Measurements from ENCODE around the gene OLA1.

Gene OLA1

DNA sequence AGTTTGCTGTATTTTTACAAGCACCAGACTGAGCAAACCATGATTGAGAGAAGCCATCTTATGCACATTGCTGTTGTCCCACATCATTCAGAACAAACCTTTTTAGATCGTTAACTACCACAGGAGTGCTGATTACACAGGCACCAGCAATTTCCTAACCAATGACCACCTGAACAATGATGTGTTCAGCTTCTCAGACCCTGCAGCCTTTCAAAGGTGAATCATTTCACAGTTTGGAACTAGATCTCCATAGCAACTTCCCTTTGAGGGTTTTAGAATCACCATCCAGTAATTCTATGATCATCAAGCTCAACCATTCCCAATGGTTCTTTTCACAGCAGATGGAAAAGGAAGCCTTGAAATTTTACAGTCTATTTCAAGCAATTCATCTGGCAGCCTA lies 71.4 kb downstream of the OLA1 start:
- peak; percentile 76 for DNase-seq

DNA sequence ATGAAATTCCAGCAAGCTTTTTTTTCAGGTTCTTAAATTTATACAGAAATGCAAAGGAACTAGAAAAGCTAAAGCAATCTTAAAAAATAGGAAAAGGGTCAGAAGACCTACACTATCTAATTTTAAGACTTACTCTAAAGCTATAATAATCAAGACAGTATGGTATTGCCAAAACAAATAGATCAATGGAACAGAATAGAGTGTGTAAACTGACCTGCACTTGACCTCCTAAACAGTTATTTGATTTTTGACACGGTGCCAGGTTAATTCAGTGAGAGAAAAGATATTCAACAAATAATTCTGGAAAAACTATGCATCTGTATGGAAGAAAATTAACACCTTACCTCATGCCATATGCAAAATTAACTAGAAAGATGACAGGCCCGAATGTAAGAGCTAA lies 73.6 kb downstream of the OLA1 start:
- DNase-seq: no peak

- DNase-seq: no peak
These were observed 75.5 kb downstream of the OLA1 start for GRCh38 chr2:174172802-174173355.

DNA sequence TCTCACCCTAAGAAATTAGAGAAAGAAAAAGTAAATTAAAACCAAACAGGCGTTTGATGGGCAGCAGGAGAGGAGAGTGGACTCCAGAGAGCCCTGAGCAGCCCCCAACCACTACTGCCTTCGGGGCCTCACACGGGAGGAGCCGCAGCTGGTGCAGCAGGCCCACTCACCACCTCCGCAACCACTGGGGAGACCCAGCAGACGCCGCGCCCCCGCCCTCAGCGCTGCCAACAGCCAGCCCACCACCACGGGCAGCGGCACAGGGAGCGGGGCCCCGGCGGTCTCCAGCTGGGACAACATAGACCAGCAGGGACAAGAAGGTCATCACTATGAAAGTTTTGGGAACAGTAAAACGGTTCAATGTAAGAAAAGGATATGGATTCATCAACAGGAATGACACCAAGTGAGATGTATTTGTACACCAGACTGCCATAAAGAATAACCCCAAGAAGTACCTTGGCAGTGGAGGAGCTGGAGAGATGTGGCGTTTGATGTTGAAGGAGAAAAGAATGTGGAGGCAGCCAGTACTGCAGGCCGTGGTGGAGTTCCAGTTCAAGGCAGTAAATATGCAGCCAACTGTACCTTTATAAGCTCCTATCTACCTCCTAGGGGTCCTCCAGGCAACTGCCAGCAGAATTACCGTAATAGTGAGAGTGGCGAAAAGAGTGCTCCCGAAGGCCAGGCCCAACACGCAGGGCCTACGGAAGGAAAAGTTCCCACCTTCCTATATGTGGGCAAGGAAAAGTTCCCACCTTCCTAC lies 76.5 kb downstream of the OLA1 start:
- no peak for DNase-seq

DNA sequence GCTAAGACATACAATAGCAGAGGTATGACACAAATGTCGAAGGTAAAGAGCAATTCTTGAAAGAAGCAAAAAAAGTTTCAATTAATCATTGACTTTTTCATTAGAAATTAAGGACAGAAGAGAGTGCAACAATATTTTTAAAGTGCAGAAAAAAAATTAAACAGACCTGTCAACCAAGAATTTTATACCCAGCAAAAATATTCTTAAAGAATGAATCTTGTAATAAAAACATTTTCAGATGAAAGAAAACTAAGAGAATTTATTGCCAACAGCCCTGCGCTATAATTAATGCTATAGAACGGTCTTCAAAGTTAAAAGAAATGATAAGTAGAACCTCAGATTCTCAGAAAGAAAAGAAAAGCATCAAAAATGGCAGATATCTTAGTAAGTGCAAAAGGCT lies 79.0 kb downstream of the OLA1 start:
- no peak for DNase-seq

DNA sequence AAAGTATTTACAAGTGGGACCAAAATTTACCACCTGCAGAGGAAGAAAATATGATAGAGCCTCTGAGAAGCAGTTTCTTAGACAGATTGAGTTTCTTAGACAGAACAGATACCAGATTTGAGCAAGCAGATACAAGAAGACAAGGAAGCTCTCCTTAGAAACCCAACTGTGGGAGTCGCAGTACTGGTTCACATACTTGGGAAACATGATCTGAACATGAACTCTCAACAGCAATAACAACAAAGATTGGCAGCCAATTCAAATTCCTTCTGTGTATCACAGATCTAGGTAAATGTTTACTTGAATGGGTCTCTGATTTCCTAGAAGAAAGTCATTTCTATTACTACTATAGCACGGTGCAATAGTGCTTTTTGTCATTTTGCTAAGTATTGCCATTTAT lies 82.1 kb downstream of the OLA1 start:
- DNase-seq: no peak

GRCh38 chr2:174161490-174161889 lies 86.8 kb downstream of the OLA1 start:
- no peak for DNase-seq

DNA sequence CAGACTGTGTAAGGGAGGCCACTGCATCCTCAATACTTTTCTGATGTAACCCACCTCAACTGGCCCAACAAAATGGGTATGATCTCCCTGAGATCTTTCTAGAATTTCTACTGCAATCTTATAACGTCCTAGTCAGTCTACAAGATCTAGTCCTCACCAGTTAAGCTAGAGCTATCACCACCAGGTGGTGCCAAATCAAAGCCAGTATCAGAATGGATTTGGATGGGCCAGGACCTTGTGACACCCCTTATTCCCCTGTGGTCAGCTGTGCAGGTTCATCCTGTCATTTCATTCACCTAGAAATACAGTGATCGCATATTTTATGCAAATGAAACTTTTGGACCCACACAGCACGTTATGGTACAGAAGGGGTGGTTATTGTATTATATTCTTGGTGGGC lies 90.3 kb downstream of the OLA1 start:
- peak; percentile 49 for DNase-seq

GRCh38 chr2:174157053-174157452 lies 91.3 kb downstream of the OLA1 start:
- no peak for DNase-seq

DNA sequence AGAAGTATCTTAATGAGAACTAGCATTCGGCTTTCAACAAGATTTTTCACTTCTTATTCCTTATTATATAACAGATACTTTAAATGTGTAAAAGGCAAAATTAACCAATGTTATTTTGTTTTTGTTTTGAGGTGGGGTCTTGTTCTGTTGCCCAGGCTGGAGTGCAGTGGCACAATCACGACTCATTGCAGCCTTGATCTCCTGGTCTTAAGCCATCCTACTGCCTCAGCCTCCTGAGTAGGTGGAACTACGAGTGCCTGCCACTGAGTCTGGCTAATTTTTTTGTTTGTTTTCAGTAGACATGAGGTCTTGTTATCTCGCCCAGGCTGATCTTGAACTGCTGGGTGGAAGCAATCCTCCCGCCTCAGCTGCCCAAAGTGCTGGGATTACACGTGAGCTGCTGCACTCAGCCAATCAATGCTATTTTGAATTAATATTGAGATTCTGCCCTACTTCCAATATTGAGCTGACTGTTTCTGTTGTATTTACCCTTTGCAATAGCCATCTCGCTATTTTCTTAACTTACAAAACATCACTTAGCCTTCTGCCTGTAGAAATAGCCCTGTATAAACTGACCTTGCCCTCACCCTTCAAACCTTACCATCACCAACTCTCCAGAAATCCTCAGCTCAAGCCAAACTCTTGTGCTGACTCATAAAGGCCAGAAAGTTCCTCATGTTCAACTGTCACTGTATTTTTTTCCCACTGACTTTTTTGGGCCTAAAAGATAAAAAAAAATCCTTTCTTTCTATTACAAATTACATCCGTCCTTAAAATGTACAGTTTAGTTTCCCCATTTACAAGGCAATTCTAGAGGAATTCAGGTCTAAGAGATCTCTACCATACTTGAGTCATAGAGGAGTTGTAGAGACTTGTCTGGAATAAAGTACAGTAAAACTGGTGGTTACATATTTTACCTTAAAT lies 94.3 kb downstream of the OLA1 start:
- no peak for DNase-seq

GRCh38 chr2:174149530-174149929 lies 98.8 kb downstream of the OLA1 start:
- DNase-seq: no peak

GRCh38 chr2:174148833-174149232 lies 99.5 kb downstream of the OLA1 start:
- no peak for DNase-seq

DNA sequence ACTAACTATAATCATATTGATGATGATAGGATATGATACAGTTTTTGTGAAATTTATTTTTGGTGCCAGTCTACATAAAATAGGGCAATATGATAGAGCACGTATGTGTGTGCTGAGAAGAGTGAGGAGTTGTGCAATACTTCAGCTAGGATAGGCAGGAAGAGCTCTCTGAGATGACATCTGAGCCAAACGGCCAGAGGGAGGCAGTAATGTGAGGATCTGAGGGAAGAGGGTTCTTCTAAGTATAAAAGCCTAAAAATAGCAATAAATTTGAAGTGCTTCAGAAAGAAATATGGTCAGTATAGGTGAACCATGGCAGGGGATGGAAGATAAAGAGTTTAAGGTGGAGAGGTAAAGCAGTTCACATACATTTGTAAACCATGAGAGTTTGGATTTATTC lies 102.5 kb downstream of the OLA1 start:
- no peak for DNase-seq

DNA sequence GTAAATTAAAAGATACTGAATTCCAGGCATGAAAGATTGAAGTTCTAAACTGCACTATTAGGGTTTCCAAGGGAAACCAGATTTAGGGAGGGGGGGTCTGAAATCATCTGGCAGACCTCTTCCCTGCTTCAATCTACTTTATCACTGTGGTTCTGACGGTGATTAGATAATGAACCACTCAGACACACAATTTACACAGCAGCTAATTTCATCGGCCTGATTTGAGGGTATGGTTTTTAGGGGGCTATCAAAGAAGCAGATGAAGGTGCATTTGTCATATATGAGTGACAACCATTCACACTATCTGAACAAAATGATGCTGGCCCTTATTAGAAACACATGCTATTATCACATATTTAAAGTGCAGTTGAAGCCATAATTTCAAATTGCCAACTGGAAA lies 106.0 kb downstream of the OLA1 start:
- DNase-seq: peak; percentile 67

- DNase-seq: no peak
These were observed 110.2 kb downstream of the OLA1 start for GRCh38 chr2:174138161-174138560.

DNA sequence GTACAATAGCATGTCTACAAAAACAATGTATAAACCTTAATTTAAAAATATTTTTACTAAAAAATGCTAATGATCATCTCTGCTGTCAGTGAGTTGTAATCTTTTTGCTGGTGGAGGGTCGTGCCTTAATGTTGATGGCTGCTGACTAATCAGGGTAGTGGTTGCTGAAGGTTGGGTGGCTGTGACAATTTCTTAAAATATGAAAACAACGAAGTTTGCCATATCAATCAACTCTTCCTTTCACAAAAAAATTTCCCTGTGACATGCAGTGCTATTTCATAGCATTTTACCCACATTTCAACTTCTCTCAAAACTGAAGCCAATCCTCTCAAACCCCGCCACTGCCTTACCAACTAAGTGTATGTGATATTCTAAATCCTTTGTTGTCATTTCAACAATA lies 112.4 kb downstream of the OLA1 start:
- no peak for DNase-seq

- DNase-seq: peak; percentile 92
These were observed 123.2 kb downstream of the OLA1 start for GRCh38 chr2:174125090-174125489.

- peak; percentile 95 for DNase-seq
These were observed 124.2 kb downstream of the OLA1 start for GRCh38 chr2:174124181-174124580.

- DNase-seq: no peak
These were observed 126.1 kb downstream of the OLA1 start for GRCh38 chr2:174122185-174122584.

- peak; percentile 79 for DNase-seq
These were observed 126.7 kb downstream of the OLA1 start for GRCh38 chr2:174121612-174122011.

DNA sequence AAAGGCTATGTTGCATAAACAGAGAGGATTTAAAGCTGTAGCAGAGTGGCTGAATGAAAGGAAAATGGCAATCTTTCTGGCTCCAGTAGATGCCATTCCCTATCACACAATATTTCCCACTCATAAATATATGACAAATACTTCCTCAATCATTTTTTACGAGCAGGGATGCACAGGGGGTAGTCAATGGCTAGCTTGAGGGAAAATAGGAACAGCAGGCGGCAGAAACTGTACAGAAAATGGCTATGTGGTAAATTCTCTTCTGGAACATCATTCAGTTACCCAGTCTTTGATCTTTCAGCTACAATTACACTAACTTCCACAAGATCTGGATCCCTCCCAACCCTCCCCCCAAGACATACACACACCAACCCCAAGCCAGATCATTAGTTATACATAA lies 127.2 kb downstream of the OLA1 start:
- peak; percentile 79 for DNase-seq

GRCh38 chr2:174120346-174120745 lies 128.0 kb downstream of the OLA1 start:
- no peak for DNase-seq

- no peak for DNase-seq
These were observed 130.1 kb downstream of the OLA1 start for GRCh38 chr2:174117951-174118930.
